HepG2 (cell line): ENCODE data around the gene TTC32. TPM values are rescaled to one million over a fixed set of nuclear protein-coding genes. Genes with fewer than 3 reads are reported as not detected.

Experiments
- ATF1 ChIP-seq: IDR thresholded peaks from 2 replicates; pipeline ENCODE4 v1.6.1; 2016; ENCODE audit warnings: mild to moderate bottlenecking, control low read depth
- HNRNPK ChIP-seq: fragments of 200-400 bp; formaldehyde crosslinking; IDR thresholded peaks from 2 replicates; pipeline ENCODE4 v1.6.1; 2018; ENCODE audit warnings: low read length, low read depth, moderate library complexity, mild to moderate bottlenecking; ENCODE audit not compliant: poor library complexity, severe bottlenecking
- HNRNPLL ChIP-seq: fragments of 200-400 bp; formaldehyde crosslinking; IDR thresholded peaks from 2 replicates; pipeline ENCODE4 v1.6.1; 2017; ENCODE audit warnings: mild to moderate bottlenecking, low read depth, low read length; ENCODE audit not compliant: poor library complexity, severe bottlenecking
- MTA1 ChIP-seq: sonication (generic); formaldehyde crosslinking; IDR thresholded peaks from 2 replicates; pipeline ENCODE4 v1.4.0; 2020; ENCODE audit warnings: missing genetic modification reagents, mild to moderate bottlenecking, borderline replicate concordance
- RARA ChIP-seq: IDR thresholded peaks from 2 replicates; pipeline ENCODE4 v1.6.1; 2016; ENCODE audit warnings: missing genetic modification reagents, missing compliant biosample characterization
- RCOR2 ChIP-seq: IDR thresholded peaks from 2 replicates; pipeline ENCODE4 v1.6.1; 2016; ENCODE audit warnings: missing biosample characterization, missing genetic modification reagents
- RFX1 ChIP-seq: fragments of 450-650 bp; IDR thresholded peaks from 2 replicates; pipeline ENCODE4 v1.6.1; 2017
- ZNF20 ChIP-seq: sonication (generic); formaldehyde crosslinking; IDR thresholded peaks from 2 replicates; pipeline ENCODE4 v1.4.0; 2020; ENCODE audit warnings: mild to moderate bottlenecking, moderate library complexity, missing genetic modification reagents
- ZNF33A ChIP-seq: sonication (generic); formaldehyde crosslinking; IDR thresholded peaks from 2 replicates; pipeline ENCODE4 v1.5.1; 2020; ENCODE audit warnings: missing genetic modification reagents, mild to moderate bottlenecking, moderate library complexity, borderline replicate concordance
- ZNF354B ChIP-seq: sonication (generic); formaldehyde crosslinking; IDR thresholded peaks from 2 replicates; pipeline ENCODE4 v1.8.0; 2022; ENCODE audit warnings: mild to moderate bottlenecking, missing genetic modification reagents
- ZNF510 ChIP-seq: sonication (generic); formaldehyde crosslinking; IDR thresholded peaks from 2 replicates; pipeline ENCODE4 v1.4.0; 2020; ENCODE audit warnings: low read depth, mild to moderate bottlenecking, missing genetic modification reagents
- ZNF619 ChIP-seq: sonication (generic); formaldehyde crosslinking; IDR thresholded peaks from 2 replicates; pipeline ENCODE4 v1.4.0; 2020; ENCODE audit warnings: mild to moderate bottlenecking, missing genetic modification reagents
- ZNF703 ChIP-seq: sonication (generic); formaldehyde crosslinking; IDR thresholded peaks from 2 replicates; pipeline ENCODE4 v1.5.1; 2020; ENCODE audit warnings: missing genetic modification reagents, mild to moderate bottlenecking, moderate library complexity, borderline replicate concordance
- polyA plus RNA-seq, 8 experiments: library from polyadenylated mRNA; depleted of rRNA in 3 of 8; stranded (reverse) in 7 of 8; unstranded in 1 of 8; fragments of >200 nt; fragmentation: Illumina TruSeq in 4 of 8; extraction: Trizol in 4 of 8; gene quantifications; 2 replicates each; pipeline versions ENCODE4 v1.2.1 to v1.2.3, GENCODE V29; 2011 to 2016; ENCODE audit warnings: low read depth in 4 of 8, missing spikeins in 1 of 8, mixed read lengths in 1 of 8; ENCODE audit not compliant: insufficient read depth in 1 of 8
- total RNA-seq, 5 experiments: library from RNA; depleted of rRNA; stranded (reverse); fragments of >200 nt; fragmentation: Illumina TruSeq; extraction: Trizol; gene quantifications; 2 replicates each; pipeline ENCODE4 v1.2.3, GENCODE V29; 2016; ENCODE audit warnings: low read depth in 1 of 5
- TF ChIP-seq, protein P1 (sequence below): IDR thresholded peaks from 2 replicates; pipeline ENCODE4 v1.6.1; 2016; ENCODE audit warnings: missing biosample characterization, missing genetic modification reagents, low read depth
- TF ChIP-seq, protein P2 (sequence below): sonication (generic); formaldehyde crosslinking; IDR thresholded peaks from 2 replicates; pipeline ENCODE4 v1.8.0; 2022; ENCODE audit warnings: mild to moderate bottlenecking, missing genetic modification reagents, borderline replicate concordance
- TF ChIP-seq, protein P3 (sequence below): sonication (generic); formaldehyde crosslinking; IDR thresholded peaks from 2 replicates; pipeline ENCODE4 v1.9.0; 2021; ENCODE audit warnings: missing genetic modification reagents, borderline replicate concordance
- TF ChIP-seq, protein P4 (sequence below): sonication (generic); formaldehyde crosslinking; IDR thresholded peaks from 2 replicates; pipeline ENCODE4; 2020; ENCODE audit warnings: missing genetic modification reagents, mild to moderate bottlenecking, borderline replicate concordance
- TF ChIP-seq, protein P5 (sequence below): sonication (generic); formaldehyde crosslinking; IDR thresholded peaks from 2 replicates; pipeline ENCODE4 v1.5.0; 2020; ENCODE audit warnings: mild to moderate bottlenecking, missing genetic modification reagents, moderate library complexity

The TTC32 gene
- total and polyA plus RNA-seq, 2 of the 13 experiments (the other 11 are each of a cell fraction or from before 2014, with no cell fraction given), result 21.6 to 38.3 TPM

DNA sequence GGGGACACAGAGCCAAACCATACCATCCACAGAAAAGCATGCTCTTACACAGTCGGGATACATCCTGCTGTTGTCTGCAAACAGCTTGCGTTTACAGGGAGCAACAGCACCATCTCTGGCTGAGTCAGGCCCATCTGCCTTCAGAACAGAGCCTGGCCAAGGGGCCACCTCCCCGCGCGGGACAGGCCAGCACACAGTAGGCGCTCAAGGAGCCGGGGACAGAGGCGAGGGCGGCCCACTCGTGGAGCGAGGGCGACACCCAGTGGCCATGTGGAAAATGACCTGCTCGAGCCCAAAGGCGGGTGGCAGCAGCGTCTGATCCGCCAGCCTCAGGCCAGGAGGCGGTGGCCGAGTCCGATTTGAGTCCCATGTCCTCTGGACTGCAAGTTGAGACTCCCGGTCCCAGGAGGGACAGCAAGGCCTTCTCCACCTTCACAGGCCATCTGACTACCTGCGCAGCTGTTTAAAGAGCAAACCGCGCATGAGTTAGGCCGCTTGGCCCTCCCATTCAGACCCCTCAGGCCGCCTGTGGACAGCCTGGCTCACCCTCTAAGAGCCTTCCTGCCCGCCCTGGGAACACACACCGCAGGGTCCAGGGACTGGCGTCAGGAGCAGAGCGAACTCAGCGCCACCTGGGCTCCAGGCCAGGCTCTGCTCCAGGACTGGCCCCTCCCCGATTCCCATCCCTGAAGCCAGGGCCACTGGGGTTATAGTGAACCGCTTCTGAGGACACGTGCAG, 38.3 kb downstream of the TTC32 start (continued):
- TF ChIP-seq, protein P1, sequence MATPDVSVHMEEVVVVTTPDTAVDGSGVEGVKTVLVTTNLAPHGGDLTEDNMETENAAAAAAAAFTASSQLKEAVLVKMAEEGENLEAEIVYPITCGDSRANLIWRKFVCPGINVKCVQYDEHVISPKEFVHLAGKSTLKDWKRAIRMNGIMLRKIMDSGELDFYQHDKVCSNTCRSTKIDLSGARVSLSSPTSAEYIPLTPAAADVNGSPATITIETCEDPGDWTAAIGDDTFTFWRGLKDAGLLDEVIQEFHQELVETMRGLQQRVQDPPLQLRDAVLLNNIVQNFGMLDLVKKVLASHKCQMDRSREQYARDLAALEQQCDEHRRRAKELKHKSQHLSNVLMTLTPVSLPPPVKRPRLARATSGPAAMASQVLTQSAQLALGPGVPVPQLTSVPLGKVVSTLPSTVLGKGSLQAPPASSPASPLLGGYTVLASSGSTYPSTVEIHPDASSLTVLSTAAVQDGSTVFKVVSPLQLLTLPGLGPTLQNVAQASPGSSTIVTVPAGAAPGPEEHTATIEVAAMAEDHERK (CRISPR knock-in tag), result no peak
- TF ChIP-seq, protein P2, sequence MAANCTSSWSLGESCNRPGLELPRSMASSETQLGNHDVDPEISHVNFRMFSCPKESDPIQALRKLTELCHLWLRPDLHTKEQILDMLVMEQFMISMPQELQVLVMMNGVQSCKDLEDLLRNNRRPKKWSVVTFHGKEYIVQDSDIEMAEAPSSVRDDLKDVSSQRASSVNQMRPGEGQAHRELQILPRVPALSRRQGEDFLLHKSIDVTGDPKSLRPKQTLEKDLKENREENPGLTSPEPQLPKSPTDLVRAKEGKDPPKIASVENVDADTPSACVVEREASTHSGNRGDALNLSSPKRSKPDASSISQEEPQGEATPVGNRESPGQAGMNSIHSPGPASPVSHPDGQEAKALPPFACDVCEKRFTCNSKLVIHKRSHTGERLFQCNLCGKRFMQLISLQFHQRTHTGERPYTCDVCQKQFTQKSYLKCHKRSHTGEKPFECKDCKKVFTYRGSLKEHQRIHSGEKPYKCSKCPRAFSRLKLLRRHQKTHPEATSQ (CRISPR knock-in tag), result peak; percentile 100
- TF ChIP-seq ZNF20 (CRISPR knock-in tag) (no peak), ATF1 (CRISPR knock-in tag) (no peak), ZNF354B (CRISPR knock-in tag) (no peak), RARA (0 out of 2 replicates have a peak, but pooled peaks have one; percentile 12), HNRNPLL (peak; percentile 62), RFX1 (no peak), ZNF619 (CRISPR knock-in tag) (peak; percentile 91), ZNF510 (CRISPR knock-in tag) (no peak), RCOR2 (CRISPR knock-in tag) (peak; percentile 63; the same call in 1 of the 2 replicates), HNRNPK (no peak), MTA1 (peak; percentile 67; the same call in 1 of the 2 replicates), ZNF33A (CRISPR knock-in tag) (no peak), ZNF703 (CRISPR knock-in tag) (no peak)
- TF ChIP-seq, protein P3, sequence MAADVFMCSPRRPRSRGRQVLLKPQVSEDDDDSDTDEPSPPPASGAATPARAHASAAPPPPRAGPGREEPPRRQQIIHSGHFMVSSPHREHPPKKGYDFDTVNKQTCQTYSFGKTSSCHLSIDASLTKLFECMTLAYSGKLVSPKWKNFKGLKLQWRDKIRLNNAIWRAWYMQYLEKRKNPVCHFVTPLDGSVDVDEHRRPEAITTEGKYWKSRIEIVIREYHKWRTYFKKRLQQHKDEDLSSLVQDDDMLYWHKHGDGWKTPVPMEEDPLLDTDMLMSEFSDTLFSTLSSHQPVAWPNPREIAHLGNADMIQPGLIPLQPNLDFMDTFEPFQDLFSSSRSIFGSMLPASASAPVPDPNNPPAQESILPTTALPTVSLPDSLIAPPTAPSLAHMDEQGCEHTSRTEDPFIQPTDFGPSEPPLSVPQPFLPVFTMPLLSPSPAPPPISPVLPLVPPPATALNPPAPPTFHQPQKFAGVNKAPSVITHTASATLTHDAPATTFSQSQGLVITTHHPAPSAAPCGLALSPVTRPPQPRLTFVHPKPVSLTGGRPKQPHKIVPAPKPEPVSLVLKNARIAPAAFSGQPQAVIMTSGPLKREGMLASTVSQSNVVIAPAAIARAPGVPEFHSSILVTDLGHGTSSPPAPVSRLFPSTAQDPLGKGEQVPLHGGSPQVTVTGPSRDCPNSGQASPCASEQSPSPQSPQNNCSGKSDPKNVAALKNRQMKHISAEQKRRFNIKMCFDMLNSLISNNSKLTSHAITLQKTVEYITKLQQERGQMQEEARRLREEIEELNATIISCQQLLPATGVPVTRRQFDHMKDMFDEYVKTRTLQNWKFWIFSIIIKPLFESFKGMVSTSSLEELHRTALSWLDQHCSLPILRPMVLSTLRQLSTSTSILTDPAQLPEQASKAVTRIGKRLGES, result no peak
- TF ChIP-seq, protein P4, sequence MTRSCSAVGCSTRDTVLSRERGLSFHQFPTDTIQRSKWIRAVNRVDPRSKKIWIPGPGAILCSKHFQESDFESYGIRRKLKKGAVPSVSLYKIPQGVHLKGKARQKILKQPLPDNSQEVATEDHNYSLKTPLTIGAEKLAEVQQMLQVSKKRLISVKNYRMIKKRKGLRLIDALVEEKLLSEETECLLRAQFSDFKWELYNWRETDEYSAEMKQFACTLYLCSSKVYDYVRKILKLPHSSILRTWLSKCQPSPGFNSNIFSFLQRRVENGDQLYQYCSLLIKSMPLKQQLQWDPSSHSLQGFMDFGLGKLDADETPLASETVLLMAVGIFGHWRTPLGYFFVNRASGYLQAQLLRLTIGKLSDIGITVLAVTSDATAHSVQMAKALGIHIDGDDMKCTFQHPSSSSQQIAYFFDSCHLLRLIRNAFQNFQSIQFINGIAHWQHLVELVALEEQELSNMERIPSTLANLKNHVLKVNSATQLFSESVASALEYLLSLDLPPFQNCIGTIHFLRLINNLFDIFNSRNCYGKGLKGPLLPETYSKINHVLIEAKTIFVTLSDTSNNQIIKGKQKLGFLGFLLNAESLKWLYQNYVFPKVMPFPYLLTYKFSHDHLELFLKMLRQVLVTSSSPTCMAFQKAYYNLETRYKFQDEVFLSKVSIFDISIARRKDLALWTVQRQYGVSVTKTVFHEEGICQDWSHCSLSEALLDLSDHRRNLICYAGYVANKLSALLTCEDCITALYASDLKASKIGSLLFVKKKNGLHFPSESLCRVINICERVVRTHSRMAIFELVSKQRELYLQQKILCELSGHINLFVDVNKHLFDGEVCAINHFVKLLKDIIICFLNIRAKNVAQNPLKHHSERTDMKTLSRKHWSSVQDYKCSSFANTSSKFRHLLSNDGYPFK (CRISPR knock-in tag), result peak; percentile 79; the same call in 1 of the 2 replicates
- TF ChIP-seq, protein P5, sequence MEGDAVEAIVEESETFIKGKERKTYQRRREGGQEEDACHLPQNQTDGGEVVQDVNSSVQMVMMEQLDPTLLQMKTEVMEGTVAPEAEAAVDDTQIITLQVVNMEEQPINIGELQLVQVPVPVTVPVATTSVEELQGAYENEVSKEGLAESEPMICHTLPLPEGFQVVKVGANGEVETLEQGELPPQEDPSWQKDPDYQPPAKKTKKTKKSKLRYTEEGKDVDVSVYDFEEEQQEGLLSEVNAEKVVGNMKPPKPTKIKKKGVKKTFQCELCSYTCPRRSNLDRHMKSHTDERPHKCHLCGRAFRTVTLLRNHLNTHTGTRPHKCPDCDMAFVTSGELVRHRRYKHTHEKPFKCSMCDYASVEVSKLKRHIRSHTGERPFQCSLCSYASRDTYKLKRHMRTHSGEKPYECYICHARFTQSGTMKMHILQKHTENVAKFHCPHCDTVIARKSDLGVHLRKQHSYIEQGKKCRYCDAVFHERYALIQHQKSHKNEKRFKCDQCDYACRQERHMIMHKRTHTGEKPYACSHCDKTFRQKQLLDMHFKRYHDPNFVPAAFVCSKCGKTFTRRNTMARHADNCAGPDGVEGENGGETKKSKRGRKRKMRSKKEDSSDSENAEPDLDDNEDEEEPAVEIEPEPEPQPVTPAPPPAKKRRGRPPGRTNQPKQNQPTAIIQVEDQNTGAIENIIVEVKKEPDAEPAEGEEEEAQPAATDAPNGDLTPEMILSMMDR (CRISPR knock-in tag), result peak; percentile 100
